SK-N-MC (cell line): ENCODE data around the gene STK17B.

ENCODE experiments used
- DNase-seq: peaks from one replicate; pipeline ENCODE4 v3.0.0-alpha.2; 2011; ENCODE audit warnings: low read depth, low spot score
- H3K27ac ChIP-seq: fragments of 200-600 bp; sonication (generic); 2 replicates; pipeline ENCODE4 v1.5.1; 2016; ENCODE audit warnings: mixed run types
- H3K36me3 ChIP-seq: fragments of 200-600 bp; sonication (generic); 2 replicates; pipeline ENCODE4 v1.6.1; 2017; ENCODE audit warnings: antibody characterized with exemption, low read length, mixed read lengths; ENCODE audit not compliant: insufficient read depth
- H3K4me3 ChIP-seq: fragments of 200-600 bp; sonication (generic); 2 replicates; pipeline ENCODE4 v1.5.1; 2016
- H3K9ac ChIP-seq: fragments of 200-600 bp; sonication (generic); 2 replicates; pipeline ENCODE4 v1.8.0; 2017; ENCODE audit warnings: mixed run types, mixed read lengths; ENCODE audit not compliant: insufficient read length
- H3K9me3 ChIP-seq: fragments of 200-600 bp; sonication (generic); 2 replicates; pipeline ENCODE4 v1.6.1; 2017; ENCODE audit warnings: low read depth, mild to moderate bottlenecking, antibody characterized with exemption, low read length, moderate library complexity, mixed read lengths
- EZH2 ChIP-seq: fragments of 200-600 bp; sonication (generic); IDR thresholded peaks from one replicate; pipeline ENCODE4 v1.6.1; 2017; ENCODE audit warnings: antibody characterized with exemption
- FOXP2 ChIP-seq: optimal IDR thresholded peaks from 2 replicates; pipeline ENCODE3; 2011; ENCODE audit warnings: mild to moderate bottlenecking, moderate library complexity; ENCODE audit not compliant: insufficient read depth; ENCODE audit errors: extremely low read length, control extremely low read depth
- POLR2AphosphoS5 ChIP-seq: IDR thresholded peaks from 2 replicates; pipeline ENCODE4 v1.6.1; 2012; ENCODE audit warnings: mild to moderate bottlenecking, low read depth, low read length, borderline replicate concordance

The STK17B gene

GRCh38 chr2:196168181-196168580 is 3.2 kb downstream of the STK17B start:
- Histone ChIP-seq H3K9me3 (no peaks in the 10 kb centered on the region), H3K27ac (peak overlapping the region; percentile 22; the same call in 1 of the 2 replicates), H3K9ac (peak overlapping the region; percentile 52), H3K36me3 (no peaks in the 10 kb centered on the region), H3K4me3 (peak overlapping the region; percentile 96)
- DNase-seq: no peak
- no peak for TF ChIP-seq POLR2AphosphoS5
- no peak for TF ChIP-seq FOXP2
- TF ChIP-seq EZH2: no peak

- Histone ChIP-seq H3K9me3 (no peaks in the 10 kb centered on the region), H3K9ac (no peak overlapping the region), H3K4me3 (peak overlapping the region; percentile 96), H3K36me3 (peaks cover 4% of the 10 kb centered on the region), H3K27ac (peak overlapping the region; percentile 70; the same call in 1 of the 2 replicates)
- TF ChIP-seq POLR2AphosphoS5 (no peak), FOXP2 (no peak)
- DNase-seq: no peak
Observed at GRCh38 chr2:196167666-196168065, 3.7 kb downstream of the STK17B start.

- peak overlapping the region; percentile 40; the same call in 1 of the 2 replicates for H3K4me3 ChIP-seq
- no peak for TF ChIP-seq FOXP2
- peak overlapping the region; percentile 54 for H3K9ac ChIP-seq
- H3K9me3 ChIP-seq: no peaks in the 10 kb centered on the region
- H3K27ac ChIP-seq: peak overlapping the region; percentile 70
- no peak for DNase-seq
- H3K36me3 ChIP-seq: peaks cover 12% of the 10 kb centered on the region
Observed at GRCh38 chr2:196166876-196167275, 4.5 kb downstream of the STK17B start.

- H3K9me3 ChIP-seq: no peaks in the 10 kb centered on the region
- H3K36me3 ChIP-seq: peaks cover 15% of the 10 kb centered on the region
- no peak overlapping the region for H3K9ac ChIP-seq
- no peak overlapping the region for H3K27ac ChIP-seq
- no peak for TF ChIP-seq EZH2
- no peak for TF ChIP-seq FOXP2
- TF ChIP-seq POLR2AphosphoS5: no peak
- no peak overlapping the region for H3K4me3 ChIP-seq
- DNase-seq: no peak
Observed at GRCh38 chr2:196165016-196165415, 6.4 kb downstream of the STK17B start.

- H3K4me3 ChIP-seq: no peak overlapping the region
- DNase-seq: no peak
- H3K9me3 ChIP-seq: no peaks in the 10 kb centered on the region
- no peak overlapping the region; the same call in 1 of the 2 replicates for H3K27ac ChIP-seq
- no peak overlapping the region for H3K9ac ChIP-seq
- peaks cover 24% of the 10 kb centered on the region for H3K36me3 ChIP-seq
- TF ChIP-seq EZH2 (no peak), FOXP2 (no peak), POLR2AphosphoS5 (no peak)
Observed at GRCh38 chr2:196163285-196163684, 8.1 kb downstream of the STK17B start.

GRCh38 chr2:196162586-196163175 is 8.7 kb downstream of the STK17B start:
- Histone ChIP-seq H3K36me3 (peaks cover 24% of the 10 kb centered on the region), H3K4me3 (no peak overlapping the region), H3K9ac (no peak overlapping the region), H3K9me3 (no peaks in the 10 kb centered on the region), H3K27ac (no peak overlapping the region; the same call in 1 of the 2 replicates)
- DNase-seq: no peak
- TF ChIP-seq FOXP2 (no peak), POLR2AphosphoS5 (no peak), EZH2 (no peak)

- TF ChIP-seq EZH2 (no peak), POLR2AphosphoS5 (no peak), FOXP2 (no peak)
- no peak for DNase-seq
- peak overlapping the region; percentile 92 for H3K27ac ChIP-seq
- H3K9ac ChIP-seq: peak overlapping the region; percentile 43
- H3K9me3 ChIP-seq: no peaks in the 10 kb centered on the region
- H3K36me3 ChIP-seq: peaks cover 31% of the 10 kb centered on the region
- peak overlapping the region; percentile 60 for H3K4me3 ChIP-seq
Observed at GRCh38 chr2:196160946-196161345, 10.4 kb downstream of the STK17B start.

GRCh38 chr2:196160101-196160500 is 11.3 kb downstream of the STK17B start:
- H3K36me3 ChIP-seq: peaks cover 37% of the 10 kb centered on the region
- H3K9ac ChIP-seq: peak overlapping the region; percentile 43
- DNase-seq: peak; percentile 86
- peak overlapping the region; percentile 92 for H3K27ac ChIP-seq
- H3K9me3 ChIP-seq: no peaks in the 10 kb centered on the region
- H3K4me3 ChIP-seq: peak overlapping the region; percentile 60
- TF ChIP-seq FOXP2: no peak
- TF ChIP-seq EZH2: no peak
- TF ChIP-seq POLR2AphosphoS5: no peak
